DND-41 (cell line): ENCODE measurements around the gene TNC.

Experiments
- CTCF ChIP-seq: IDR thresholded peaks from 2 replicates; pipeline ENCODE4 v1.5.1; 2012; ENCODE audit warnings: borderline replicate concordance, low read length, moderate library complexity, mild to moderate bottlenecking; ENCODE audit not compliant: poor library complexity, severe bottlenecking; ENCODE audit errors: extremely low read depth
- EZH2 ChIP-seq: IDR thresholded peaks from 3 replicates; pipeline ENCODE4 v1.6.1; 2012; ENCODE audit warnings: borderline replicate concordance, low read depth, mild to moderate bottlenecking, moderate library complexity, low read length, inconsistent platforms; ENCODE audit not compliant: severe bottlenecking

- TF ChIP-seq CTCF (no peak), EZH2 (no peak)
Observed at GRCh38 chr9:115161446-115161845, 43.5 kb upstream of the TNC start.
